Activated effector memory CD4-positive, alpha-beta T cell treated with Interleukin-2 at 50 U/mL for 16 hours (primary cell): Measurements from ENCODE around the gene SRPK2.

Source experiments
- DNase-seq: peaks from one replicate; pipeline ENCODE4 v3.0.0-alpha.2; 2020

Gene SRPK2

DNA sequence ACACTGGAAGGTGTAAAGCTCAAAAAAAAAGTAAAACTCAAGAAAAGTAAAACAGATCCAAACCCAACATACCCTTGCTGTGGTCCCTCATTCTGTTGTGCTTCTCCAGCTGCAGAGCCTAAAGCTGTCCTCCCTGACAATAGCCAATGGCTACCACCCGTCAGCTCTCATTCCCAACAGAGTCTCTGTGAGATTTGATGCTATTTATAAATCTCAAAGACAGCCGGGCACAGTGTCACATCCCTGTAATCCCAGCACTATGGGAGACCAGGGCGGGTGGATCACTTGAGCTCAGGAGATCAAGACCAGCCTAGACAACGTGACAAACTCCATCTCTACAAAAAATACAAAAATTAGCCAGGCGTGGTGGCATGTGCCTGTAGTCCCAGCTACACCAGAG lies 258.7 kb downstream of the SRPK2 start:
- DNase-seq, result no peak

DNA sequence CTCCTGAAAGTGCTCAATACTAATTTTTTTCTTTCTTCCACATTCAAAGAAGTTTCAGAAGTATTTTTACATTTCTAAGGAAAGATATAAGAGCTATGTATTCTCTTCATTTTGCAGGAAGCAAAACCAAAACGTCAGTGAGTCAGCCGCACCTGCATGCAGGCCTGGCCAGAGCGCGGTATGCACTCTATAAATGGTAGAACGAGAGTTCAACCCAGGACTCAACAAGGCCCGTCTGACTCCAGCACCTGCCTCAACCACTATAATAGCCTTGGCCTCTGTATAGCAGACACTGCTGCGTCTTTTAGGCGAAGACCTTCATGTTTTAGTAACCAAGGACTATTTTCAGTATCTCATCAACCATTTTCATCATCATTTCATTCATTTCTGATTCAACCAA lies 261.5 kb downstream of the SRPK2 start:
- DNase-seq, result no peak

- DNase-seq, result no peak
These were observed 262.2 kb downstream of the SRPK2 start for GRCh38 chr7:105126436-105126975.

DNA sequence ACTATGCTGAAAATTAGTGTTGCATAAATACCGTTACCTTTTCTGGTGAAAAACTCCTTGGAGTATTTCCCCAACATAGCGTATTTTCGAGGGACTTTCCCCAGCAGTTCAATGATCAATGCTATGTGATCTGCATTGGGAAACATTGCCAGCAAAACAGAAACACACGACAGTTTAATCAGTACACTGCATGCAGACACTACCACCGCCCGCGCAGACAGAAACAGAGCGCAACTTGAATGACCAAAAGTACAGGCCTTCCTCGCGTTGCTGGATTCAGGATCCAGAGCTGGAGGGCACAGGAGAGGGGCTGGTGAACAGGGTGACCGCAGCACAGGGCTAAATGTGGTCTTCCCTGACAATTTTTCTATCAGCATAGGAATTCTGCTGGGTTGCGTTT lies 263.0 kb downstream of the SRPK2 start:
- DNase-seq, result no peak

- DNase-seq, result no peak
These were observed 266.1 kb downstream of the SRPK2 start for GRCh38 chr7:105122619-105123018.

DNA sequence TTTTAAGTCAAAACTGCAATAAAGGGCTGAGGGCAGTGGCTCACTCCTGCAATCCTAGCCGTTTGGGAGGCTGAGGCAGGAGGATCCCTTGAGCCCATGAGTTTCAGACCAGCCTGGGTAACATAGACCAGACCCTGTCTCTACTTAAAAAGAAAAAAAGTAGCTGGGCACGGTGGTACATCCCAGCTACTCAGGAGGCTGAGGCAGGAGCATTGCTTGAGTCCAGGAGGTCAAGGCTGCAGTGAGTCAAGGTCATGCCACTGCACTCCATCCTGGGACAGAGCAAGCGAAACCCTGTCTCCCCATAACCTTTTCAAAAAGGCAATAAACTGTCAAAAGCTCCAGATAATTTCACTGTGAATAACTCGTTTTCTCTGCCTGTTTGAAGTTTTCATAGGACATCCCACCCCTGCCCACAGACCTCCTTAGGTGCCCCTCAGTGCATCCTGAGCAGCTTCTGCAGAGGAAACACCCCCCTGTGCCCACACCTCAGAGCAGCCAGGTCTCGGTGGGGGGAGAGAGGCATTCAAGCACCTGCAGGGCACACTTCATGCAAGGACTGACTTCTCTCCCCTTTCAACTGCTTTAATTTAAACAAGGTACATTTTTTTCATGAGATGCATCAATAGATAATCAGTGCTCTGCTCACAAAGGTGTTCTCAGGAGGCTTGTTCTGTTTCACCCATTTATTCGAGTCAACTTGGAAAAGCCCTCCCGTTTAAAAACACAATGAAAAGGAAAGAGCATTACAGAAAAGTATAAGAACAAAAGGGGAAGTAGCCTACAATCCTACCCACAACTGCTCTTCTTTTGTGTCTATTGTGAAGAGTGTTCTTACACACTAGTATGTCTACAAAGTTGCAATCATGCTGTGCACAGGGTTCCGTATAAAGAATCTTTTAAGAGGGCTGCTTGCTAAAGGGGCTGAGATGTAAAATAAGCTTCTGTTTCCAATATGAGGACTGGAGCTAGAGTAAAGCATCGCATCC lies 269.8 kb downstream of the SRPK2 start:
- no peak for DNase-seq

DNA sequence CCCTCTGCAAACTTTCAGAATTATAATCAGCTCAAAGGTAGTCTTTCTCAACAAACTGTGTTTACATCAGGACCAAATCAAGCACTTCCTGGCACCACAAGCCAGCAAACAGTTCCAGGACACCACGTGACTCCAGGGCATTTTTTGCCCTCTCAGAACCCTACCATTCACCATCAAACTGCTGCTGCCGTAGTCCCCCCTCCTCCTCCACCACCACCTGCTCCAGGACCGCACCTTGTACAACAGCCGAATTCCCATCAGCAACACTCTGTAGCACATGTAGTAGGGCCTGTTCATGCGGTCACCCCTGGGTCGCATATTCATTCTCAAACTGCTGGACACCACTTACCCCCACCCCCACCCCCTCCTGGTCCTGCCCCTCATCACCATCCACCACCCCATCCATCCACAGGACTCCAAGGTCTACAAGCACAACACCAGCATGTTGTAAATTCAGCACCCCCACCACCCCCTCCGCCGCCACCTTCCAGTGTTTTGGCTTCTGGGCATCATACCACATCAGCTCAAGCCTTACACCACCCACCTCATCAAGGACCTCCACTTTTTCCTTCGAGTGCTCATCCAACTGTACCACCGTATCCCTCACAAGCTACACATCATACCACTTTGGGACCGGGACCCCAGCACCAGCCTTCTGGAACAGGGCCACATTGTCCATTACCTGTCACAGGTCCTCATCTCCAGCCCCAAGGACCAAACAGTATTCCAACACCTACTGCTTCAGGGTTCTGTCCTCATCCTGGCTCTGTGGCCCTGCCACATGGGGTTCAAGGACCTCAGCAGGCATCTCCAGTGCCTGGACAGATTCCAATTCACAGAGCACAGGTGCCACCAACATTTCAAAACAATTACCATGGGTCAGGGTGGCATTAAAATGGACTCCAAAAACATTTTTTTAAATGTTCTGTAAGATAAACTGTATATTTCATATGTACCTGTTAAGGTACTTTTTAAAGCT lies 276.0 kb downstream of the SRPK2 start:
- DNase-seq, result no peak

DNA sequence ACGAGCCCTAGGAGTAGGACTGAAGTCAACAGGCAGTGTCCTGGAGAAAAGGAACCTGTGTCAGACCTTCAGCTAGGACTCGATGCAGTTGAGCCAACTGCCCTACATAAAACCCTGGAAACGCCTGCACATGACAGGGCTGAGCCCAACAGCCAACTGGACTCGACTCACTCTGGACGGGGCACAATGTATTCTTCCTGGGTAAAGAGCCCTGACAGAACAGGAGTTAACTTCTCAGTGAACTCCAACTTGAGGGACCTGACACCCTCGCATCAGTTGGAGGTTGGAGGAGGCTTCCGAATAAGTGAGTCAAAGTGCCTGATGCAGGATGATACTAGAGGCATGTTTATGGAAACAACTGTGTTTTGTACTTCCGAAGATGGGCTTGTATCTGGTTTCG lies 281.3 kb downstream of the SRPK2 start:
- no peak for DNase-seq

DNA sequence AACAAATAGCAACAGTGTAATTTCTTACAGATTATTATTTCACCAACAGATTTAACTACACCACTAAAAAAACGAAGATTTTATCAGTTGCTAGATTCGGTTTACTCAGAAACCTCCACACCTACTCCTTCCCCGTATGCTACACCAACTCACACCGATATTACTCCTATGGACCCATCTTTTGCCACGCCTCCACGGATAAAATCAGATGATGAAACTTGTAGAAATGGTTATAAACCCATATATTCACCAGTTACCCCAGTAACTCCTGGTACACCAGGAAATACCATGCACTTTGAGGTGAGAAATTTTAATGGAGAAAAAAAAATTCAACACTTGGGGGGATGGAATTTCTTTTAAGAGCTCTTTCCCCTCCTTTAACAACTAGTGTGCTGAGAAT lies 282.2 kb downstream of the SRPK2 start:
- DNase-seq, result no peak

- no peak for DNase-seq
These were observed 283.1 kb downstream of the SRPK2 start for GRCh38 chr7:105105579-105105978.

- DNase-seq, result no peak
These were observed 286.0 kb downstream of the SRPK2 start for GRCh38 chr7:105102557-105103352.

- no peak for DNase-seq
These were observed 286.9 kb downstream of the SRPK2 start for GRCh38 chr7:105101864-105102263.

- DNase-seq, result no peak
These were observed 289.7 kb downstream of the SRPK2 start for GRCh38 chr7:105098863-105099515.

GRCh38 chr7:105097619-105098018 lies 291.1 kb downstream of the SRPK2 start:
- no peak for DNase-seq

- DNase-seq, result no peak
These were observed 292.4 kb downstream of the SRPK2 start for GRCh38 chr7:105096306-105096705.

GRCh38 chr7:105094966-105095365 lies 293.8 kb downstream of the SRPK2 start:
- DNase-seq, result no peak

DNA sequence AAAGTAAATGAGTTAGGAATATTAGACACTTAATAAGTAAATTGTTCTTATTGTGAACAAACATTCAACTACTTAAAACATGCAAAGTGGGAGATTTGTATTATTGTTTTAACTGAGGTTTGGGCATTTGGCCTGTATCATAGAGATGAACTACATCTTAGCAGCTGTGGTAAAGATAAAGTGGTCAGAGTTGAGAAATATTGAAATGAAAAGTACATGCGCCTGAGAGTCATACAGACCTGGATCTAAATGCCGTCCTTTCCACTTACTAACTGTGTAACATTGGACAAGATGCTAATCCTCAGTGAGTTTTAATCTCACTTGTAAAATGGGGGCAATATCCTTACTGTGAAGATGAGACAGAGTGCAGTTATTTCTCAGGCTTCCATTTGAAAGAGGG lies 300.3 kb downstream of the SRPK2 start:
- DNase-seq, result no peak

- no peak for DNase-seq
These were observed 300.7 kb downstream of the SRPK2 start for GRCh38 chr7:105087981-105088380.

DNA sequence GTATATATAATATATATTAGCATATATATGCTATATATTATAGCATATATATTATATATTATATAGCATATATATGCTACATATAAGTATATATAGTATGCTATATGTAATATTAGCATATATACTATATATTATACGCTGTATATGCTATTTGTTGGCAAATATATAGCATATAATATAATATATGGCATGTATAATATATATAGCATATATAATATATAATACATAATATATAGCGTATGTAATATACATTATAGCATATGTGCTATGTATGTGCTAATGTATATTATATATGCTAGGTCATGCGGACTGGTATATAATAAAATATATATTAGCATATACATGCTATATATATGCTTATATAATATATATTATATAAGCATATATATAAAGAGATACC lies 301.9 kb downstream of the SRPK2 start:
- DNase-seq, result no peak

GRCh38 chr7:105084581-105084980 lies 304.1 kb downstream of the SRPK2 start:
- no peak for DNase-seq

- DNase-seq, result no peak
These were observed 309.4 kb downstream of the SRPK2 start for GRCh38 chr7:105079348-105079747.

DNA sequence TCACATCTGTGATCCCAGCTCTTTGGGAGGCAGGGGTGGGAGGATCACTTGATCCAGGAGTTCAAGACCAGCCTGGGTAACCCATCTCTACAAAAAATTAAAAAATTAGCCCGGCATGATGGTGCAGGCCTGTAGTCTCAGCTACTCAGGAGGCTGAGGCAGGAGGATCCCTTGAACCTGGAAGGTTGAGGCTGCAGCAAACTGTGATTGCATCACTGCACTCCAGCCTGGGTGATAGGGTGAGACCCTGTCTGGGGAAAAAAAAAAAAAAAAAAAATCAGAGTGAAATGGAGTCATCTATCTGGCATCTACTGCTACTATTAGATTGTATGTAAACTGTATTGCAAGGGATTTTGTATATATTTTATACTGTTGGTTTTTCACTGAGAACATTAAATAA lies 315.6 kb downstream of the SRPK2 start:
- DNase-seq, result no peak
